ENCODE data around the gene EXOSC7. TPM values are rescaled to one million over a fixed set of nuclear protein-coding genes. Genes with fewer than 3 reads are reported as not detected.

EXOSC7 gene
- total RNA-seq, 2 donors from 2014 or later = 43.3 to 45.9 TPM

DNA sequence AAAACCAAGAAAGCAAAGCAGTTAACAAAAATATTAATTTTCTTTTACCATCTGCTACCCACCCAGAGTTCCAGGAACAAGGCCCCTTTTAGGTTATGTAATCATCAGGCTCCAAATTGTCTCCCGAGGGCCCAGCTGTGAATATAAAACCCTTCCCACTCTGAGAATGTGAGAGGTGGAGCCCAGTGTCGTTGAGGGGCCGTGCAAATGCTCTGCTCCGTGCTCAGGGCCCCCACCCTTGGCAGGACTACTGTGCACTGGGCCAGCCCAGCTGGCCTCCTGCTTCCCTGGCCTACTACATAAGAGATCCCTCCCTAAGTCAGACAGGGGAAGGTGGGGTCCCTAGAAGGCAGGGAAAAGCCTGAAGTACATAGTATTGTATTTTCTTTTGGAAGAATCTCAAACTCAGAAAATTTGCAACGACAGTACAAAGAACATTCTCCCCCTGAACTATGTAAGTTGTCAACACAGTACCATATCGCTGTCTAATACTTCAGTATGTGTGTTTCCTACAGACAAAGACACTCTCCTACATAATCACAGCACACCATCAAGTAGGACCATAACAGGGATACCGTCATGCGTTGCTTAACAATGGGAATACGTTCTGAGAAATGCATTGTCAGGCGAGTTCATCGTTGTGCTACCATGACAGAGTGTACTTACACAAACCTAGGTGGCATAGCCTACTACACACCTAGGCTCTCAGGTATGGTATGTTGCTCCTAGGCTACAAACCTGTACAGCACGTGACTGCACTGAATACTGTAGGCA, 45.7 kb downstream of the EXOSC7 start:
- Histone ChIP-seq H3K4me1 (ENCODE audit: control insufficient read depth in 1 of 2, low read depth in 2 of 2) (peaks cover 23 to 29% of the 10 kb centered on the region in 2 donors), H3K27me3 (replicated peaks; ENCODE audit: insufficient read depth) (no peaks in the 10 kb centered on the region), H3K27ac (no peak overlapping the region), H3K4me3 (no peak overlapping the region), H3K36me3 (no peaks in the 10 kb centered on the region), H3K9me3 (no peaks in the 10 kb centered on the region)
- DNase-seq (ENCODE audit: low spot score) (no peak), ATAC-seq (ENCODE audit: insufficient number of reproducible peaks, low FRiP score, low read depth) (no peak)
- TF ChIP-seq, protein P1, sequence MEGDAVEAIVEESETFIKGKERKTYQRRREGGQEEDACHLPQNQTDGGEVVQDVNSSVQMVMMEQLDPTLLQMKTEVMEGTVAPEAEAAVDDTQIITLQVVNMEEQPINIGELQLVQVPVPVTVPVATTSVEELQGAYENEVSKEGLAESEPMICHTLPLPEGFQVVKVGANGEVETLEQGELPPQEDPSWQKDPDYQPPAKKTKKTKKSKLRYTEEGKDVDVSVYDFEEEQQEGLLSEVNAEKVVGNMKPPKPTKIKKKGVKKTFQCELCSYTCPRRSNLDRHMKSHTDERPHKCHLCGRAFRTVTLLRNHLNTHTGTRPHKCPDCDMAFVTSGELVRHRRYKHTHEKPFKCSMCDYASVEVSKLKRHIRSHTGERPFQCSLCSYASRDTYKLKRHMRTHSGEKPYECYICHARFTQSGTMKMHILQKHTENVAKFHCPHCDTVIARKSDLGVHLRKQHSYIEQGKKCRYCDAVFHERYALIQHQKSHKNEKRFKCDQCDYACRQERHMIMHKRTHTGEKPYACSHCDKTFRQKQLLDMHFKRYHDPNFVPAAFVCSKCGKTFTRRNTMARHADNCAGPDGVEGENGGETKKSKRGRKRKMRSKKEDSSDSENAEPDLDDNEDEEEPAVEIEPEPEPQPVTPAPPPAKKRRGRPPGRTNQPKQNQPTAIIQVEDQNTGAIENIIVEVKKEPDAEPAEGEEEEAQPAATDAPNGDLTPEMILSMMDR (IDR thresholded peaks at IDR 0.05) = no peak

DNA sequence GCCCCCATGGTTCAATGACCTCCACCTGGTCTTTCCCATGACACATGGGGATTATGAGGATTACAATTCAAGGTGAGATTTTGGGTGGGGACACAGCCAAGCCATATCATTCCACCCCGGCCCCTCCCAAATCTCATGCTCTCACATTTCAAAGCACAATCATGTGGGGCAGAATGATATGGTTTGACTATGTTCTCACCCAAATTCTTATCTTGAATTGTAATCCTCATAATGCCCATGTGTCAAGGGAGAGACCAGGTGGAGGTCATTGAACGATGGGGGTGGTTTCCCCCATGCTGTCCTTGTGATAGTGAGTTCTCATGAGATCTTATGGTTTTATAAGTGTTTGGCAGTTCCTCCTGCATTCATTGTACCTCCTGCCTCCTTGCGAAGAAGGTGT, 47.6 kb downstream of the EXOSC7 start:
- H3K27me3 ChIP-seq (replicated peaks; ENCODE audit: insufficient read depth) = no peaks in the 10 kb centered on the region
- TF ChIP-seq, protein P1 (IDR thresholded peaks at IDR 0.05) = no peak
- no peak overlapping the region for H3K4me3 ChIP-seq
- ATAC-seq (ENCODE audit: insufficient number of reproducible peaks, low FRiP score, low read depth) = no peak
- no peak overlapping the region for H3K27ac ChIP-seq
- no peaks in the 10 kb centered on the region for H3K36me3 ChIP-seq
- H3K4me1 ChIP-seq (ENCODE audit: control insufficient read depth in 1 of 2, low read depth in 2 of 2) = peaks cover 27 to 48% of the 10 kb centered on the region in 2 donors
- H3K9me3 ChIP-seq = no peaks in the 10 kb centered on the region
- DNase-seq (ENCODE audit: low spot score) = no peak

DNA sequence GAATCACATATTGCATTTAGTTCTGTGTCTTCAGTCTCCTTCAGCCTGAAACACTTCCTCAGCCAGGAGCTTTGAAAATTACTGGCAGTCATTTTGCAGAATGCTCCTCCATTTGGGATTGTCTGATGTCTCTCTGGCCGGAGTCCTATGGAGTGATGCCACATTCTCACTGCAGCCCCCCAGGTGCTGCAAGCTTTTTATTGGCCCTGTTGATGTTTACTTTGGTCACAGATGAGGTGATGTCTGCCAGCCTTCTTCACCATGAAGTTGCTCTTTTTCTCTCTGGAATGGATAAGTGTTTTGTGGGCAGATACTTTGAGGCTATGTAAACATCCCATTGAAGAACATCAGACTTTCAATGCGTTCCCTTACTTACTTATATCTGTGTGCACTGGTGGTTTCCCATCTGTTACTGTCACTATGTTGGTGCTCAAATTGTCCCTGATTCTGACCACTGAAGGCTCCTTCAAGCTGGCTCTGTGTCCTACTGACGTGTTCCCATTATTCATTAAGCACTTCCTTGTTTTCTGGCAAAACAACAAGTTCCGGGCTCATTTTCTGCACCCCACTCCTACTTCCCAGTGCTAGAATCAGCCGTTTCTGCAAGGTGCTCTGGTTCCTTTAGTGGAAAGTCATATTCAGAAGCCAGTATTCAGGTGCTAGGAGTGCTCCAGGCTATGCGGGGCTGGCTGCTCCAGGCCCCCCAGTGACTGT, 48.7 kb downstream of the EXOSC7 start:
- Histone ChIP-seq H3K27ac (peak overlapping the region in 1 of 2 donors; percentile 17), H3K4me1 (ENCODE audit: control insufficient read depth in 1 of 2, low read depth in 2 of 2) (peaks cover 27 to 57% of the 10 kb centered on the region in 2 donors), H3K27me3 (replicated peaks; ENCODE audit: insufficient read depth) (no peaks in the 10 kb centered on the region), H3K36me3 (no peaks in the 10 kb centered on the region), H3K4me3 (no peak overlapping the region), H3K9me3 (no peaks in the 10 kb centered on the region)
- TF ChIP-seq, protein P1 (IDR thresholded peaks at IDR 0.05) = no peak
- no peak for DNase-seq (ENCODE audit: low spot score)
- no peak for ATAC-seq (ENCODE audit: insufficient number of reproducible peaks, low FRiP score, low read depth)

DNA sequence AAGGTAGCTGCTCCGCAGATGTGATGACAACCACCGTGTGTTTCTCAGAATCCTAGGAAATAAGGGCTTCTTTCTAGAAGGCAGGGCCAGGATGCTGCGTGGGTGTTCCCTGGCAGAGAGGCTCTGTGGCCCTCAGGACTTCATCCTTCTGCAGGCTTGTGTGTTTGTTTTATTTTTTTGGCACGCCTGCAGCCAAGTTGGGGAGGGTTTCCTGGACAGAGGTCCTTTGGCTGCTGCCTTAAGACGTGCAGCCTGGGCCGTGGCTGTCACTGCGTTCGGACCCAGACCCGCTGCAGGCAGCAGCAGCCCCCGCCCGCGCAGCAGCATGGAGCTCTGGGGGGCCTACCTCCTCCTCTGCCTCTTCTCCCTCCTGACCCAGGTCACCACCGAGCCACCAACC, 50.0 kb downstream of the EXOSC7 start, which contains the start of gene CLEC3B:
Gene CLEC3B (plus strand): TSS at position 266 of the 400 bp plus-strand sequence. CDS start 60 bp downstream, at position 326.
- H3K36me3 ChIP-seq = no peaks in the 10 kb centered on the region
- peaks cover 27 to 63% of the 10 kb centered on the region in 2 donors for H3K4me1 ChIP-seq (ENCODE audit: control insufficient read depth in 1 of 2, low read depth in 2 of 2)
- H3K4me3 ChIP-seq = peak within 1 kb of the TSS; percentile 59
- no peak for DNase-seq (ENCODE audit: low spot score)
- H3K9me3 ChIP-seq = no peaks in the 10 kb centered on the region
- ATAC-seq (ENCODE audit: insufficient number of reproducible peaks, low FRiP score, low read depth) = peak; percentile 10
- TF ChIP-seq, protein P1 (IDR thresholded peaks at IDR 0.05) = no peak
- peak within 1 kb of the TSS; percentile 42 to 48 for H3K27ac ChIP-seq
- no peaks in the 10 kb centered on the region for H3K27me3 ChIP-seq (replicated peaks; ENCODE audit: insufficient read depth)

DNA sequence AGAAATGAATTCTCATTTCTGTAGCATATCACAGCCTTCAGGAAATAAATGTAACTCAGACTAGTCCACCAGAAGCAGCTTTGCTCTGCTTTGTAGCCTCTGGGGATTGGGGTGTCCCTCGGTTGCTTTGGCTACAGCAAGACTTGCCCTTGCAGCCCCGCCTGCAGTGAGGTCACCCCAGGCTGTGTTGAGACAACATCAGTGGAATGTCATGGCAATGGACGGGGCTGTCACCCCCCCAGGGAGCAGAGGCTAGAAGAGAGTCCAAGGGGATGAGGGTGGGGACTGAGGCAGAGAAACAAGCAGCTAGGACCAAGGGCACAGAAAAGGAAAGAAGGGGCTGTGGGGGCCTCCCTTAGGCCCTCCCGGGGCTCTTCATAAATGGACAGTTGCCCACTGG, 50.9 kb downstream of the EXOSC7 start:
- TF ChIP-seq, protein P1 (IDR thresholded peaks at IDR 0.05) = no peak
- Histone ChIP-seq H3K27me3 (replicated peaks; ENCODE audit: insufficient read depth) (no peaks in the 10 kb centered on the region), H3K4me1 (ENCODE audit: control insufficient read depth in 1 of 2, low read depth in 2 of 2) (peaks cover 27 to 63% of the 10 kb centered on the region in 2 donors), H3K36me3 (no peaks in the 10 kb centered on the region), H3K27ac (peak overlapping the region; percentile 42 to 48), H3K4me3 (peak overlapping the region; percentile 59), H3K9me3 (no peaks in the 10 kb centered on the region)
- ATAC-seq (ENCODE audit: insufficient number of reproducible peaks, low FRiP score, low read depth) (no peak), DNase-seq (ENCODE audit: low spot score) (peak; percentile 62)

Measured in thoracic aorta (tissue), 2 donors.